ENCODE measurements around the gene MRPL49. TPM values are rescaled to one million over a fixed set of nuclear protein-coding genes. Genes with fewer than 3 reads are reported as not detected.

Gene MRPL49
- total RNA-seq, 1 experiment from 2014 or later: 76.9 TPM

DNA sequence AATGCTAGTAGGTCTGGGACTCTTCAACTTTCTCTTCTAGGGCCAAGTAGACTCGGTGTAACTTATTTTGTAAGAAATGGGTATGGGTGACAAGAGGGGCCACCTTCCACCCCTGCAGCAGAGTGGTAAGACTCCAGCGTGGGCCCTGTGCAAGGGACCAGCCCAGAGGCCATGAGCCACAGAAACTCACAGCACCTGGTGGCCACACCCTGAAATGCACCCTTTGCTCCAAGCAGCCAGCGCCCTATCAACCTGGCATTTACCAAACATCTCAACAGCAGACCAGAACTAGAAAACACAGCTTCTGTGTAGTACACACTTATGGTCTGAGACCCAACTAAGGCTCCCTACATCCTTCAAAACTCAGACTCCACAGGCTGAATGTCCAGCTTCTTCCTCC lies 44.0 kb upstream of the MRPL49 start:
- BruUV-seq (replicated peaks): no TSS peak
- Mint-ChIP-seq H3K27ac (ENCODE audit: low read depth, unreplicated experiment) (peak overlapping the region; percentile 57), H3K4me3 (ENCODE audit: unreplicated experiment) (no peak overlapping the region), H3K27me3 (ENCODE audit: insufficient read depth, unreplicated experiment) (no peaks in the 10 kb centered on the region), H3K36me3 (ENCODE audit: insufficient read depth, unreplicated experiment) (no peaks in the 10 kb centered on the region), H3K9me3 (ENCODE audit: unreplicated experiment) (no peaks in the 10 kb centered on the region), H3K4me1 (ENCODE audit: insufficient read depth, unreplicated experiment) (peaks cover 27% of the 10 kb centered on the region)
- ChIA-PET CTCF (interaction anchor here (0.5 to 2.0 kb wide), 9 partner anchors 8 to 582 kb away, joined by 3 to 6 read pairs (median 3); no protein-coding TSS in a partner anchor), POLR2A (interaction anchor here (0.9 kb wide), 1 partner anchor 14 kb away, joined by 3 read pairs; no protein-coding TSS in a partner anchor)
- DNase-seq (ENCODE audit: unreplicated experiment): peak; percentile 45
- peak; percentile 69 for TF ChIP-seq CTCF (IDR thresholded peaks at IDR 0.05; ENCODE audit: unreplicated experiment)
- intact Hi-C loops (cut with micrococcal nuclease): loop anchor here (5.0 kb wide), 1 partner anchor 66 kb away; the partner anchor contains the start of gene ARL2

DNA sequence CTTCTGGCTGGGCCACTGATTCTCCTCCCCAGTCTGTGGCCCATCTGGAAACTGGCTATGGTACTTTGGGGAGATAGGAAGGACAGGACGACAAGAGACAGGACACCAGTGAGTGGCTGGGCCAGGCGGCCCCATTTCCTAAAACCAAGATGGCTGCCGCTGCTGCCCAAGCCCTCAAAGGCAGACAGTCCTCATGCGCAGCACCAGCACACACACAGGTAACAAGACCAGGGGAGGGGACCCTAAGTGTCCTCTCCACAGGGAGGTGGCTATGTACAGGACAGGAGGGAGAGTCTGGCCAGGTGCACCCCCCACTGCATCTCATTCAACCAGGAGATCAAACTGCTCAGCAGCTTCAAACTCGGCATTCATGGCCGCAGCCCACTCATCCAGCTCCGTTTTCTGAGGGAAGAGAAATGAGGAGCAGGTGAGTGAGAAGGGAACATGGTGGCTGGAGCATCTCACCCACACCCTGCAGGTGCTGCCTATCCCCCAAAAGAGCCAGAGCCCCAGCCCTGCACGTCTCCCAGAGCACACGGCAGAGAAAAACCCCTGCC lies 43.3 kb upstream of the MRPL49 start:
- H3K4me3 Mint-ChIP-seq (ENCODE audit: unreplicated experiment): no peak overlapping the region
- H3K4me1 Mint-ChIP-seq (ENCODE audit: insufficient read depth, unreplicated experiment): peaks cover 31% of the 10 kb centered on the region
- TF ChIP-seq CTCF (IDR thresholded peaks at IDR 0.05; ENCODE audit: unreplicated experiment): no peak
- no peak for DNase-seq (ENCODE audit: unreplicated experiment)
- peak overlapping the region; percentile 57 for H3K27ac Mint-ChIP-seq (ENCODE audit: low read depth, unreplicated experiment)
- H3K9me3 Mint-ChIP-seq (ENCODE audit: unreplicated experiment): no peaks in the 10 kb centered on the region
- no peaks in the 10 kb centered on the region for H3K36me3 Mint-ChIP-seq (ENCODE audit: insufficient read depth, unreplicated experiment)
- BruUV-seq (replicated peaks): no TSS peak
- intact Hi-C loops (cut with micrococcal nuclease): loop anchor here (5.0 kb wide), 1 partner anchor 67 kb away; the partner anchor contains the start of gene ARL2
- ChIA-PET CTCF (interaction anchor here (0.5 to 2.0 kb wide), 7 partner anchors 9 to 583 kb away, joined by 3 to 6 read pairs (median 3); no protein-coding TSS in a partner anchor), POLR2A (interaction anchor here (0.6 to 0.9 kb wide), 2 partner anchors 15 to 101 kb away, joined by 3 read pairs; no protein-coding TSS in a partner anchor)
- no peaks in the 10 kb centered on the region for H3K27me3 Mint-ChIP-seq (ENCODE audit: insufficient read depth, unreplicated experiment)

- H3K27me3 Mint-ChIP-seq (ENCODE audit: insufficient read depth, unreplicated experiment): no peaks in the 10 kb centered on the region
- peak overlapping the region; percentile 99 for H3K4me3 Mint-ChIP-seq (ENCODE audit: unreplicated experiment)
- no peaks in the 10 kb centered on the region for H3K9me3 Mint-ChIP-seq (ENCODE audit: unreplicated experiment)
- BruUV-seq (replicated peaks): TSS peak; percentile 54
- POLR2A ChIA-PET: interaction anchor here (0.7 to 1.7 kb wide), 6 partner anchors 14 to 56 kb away, joined by 3 to 11 read pairs (median 4); partner anchors contain the start of genes FAU, MRPL49, SNX15 and ZNHIT2
- H3K27ac Mint-ChIP-seq (ENCODE audit: low read depth, unreplicated experiment): peak overlapping the region; percentile 99
- CTCF ChIA-PET: interaction anchor here (0.7 to 1.7 kb wide), 2 partner anchors 33 to 43 kb away, joined by 3 to 10 read pairs; partner anchors contain the start of gene SAC3D1
- H3K4me1 Mint-ChIP-seq (ENCODE audit: insufficient read depth, unreplicated experiment): peaks cover 32% of the 10 kb centered on the region
- peaks cover 32% of the 10 kb centered on the region for H3K36me3 Mint-ChIP-seq (ENCODE audit: insufficient read depth, unreplicated experiment)
- intact Hi-C loops (cut with micrococcal nuclease): loop anchor here (5.0 kb wide), 2 partner anchors 41 to 56 kb away; partner anchors contain the start of genes SAC3D1 and SNX15
- no peak for TF ChIP-seq CTCF (IDR thresholded peaks at IDR 0.05; ENCODE audit: unreplicated experiment)
- no peak for DNase-seq (ENCODE audit: unreplicated experiment)
These were observed 38.8 kb upstream of the MRPL49 start for GRCh38 chr11:65083134-65083833.

Measured in MCF 10A (cell line).